ENCODE results near the gene HECW1. TPM values are rescaled to one million over a fixed set of nuclear protein-coding genes. Genes with fewer than 3 reads are reported as not detected.

HECW1 gene
- total RNA-seq, 3 donors from 2014 or later = 0.48 to 1.9 (median 0.66) TPM

GRCh38 chr7:43085017-43085416, 27.4 kb upstream of the HECW1 start:
- Histone ChIP-seq H3K9me3 (peaks cover 0 to 5% of the 10 kb centered on the region in 2 donors), H3K4me1 (no peaks in the 10 kb centered on the region), H3K27ac (no peak overlapping the region), H3K36me3 (no peaks in the 10 kb centered on the region), H3K27me3 (no peaks in the 10 kb centered on the region), H3K4me3 (no peak overlapping the region)
- intact Hi-C loops (cut with DNase I; ENCODE audit: low total_unique reads) = no loop called here
- TF ChIP-seq CTCF (IDR thresholded peaks at IDR 0.05) (no peak), POLR2AphosphoS5 (IDR thresholded peaks at IDR 0.05) (no peak), POLR2A (IDR thresholded peaks at IDR 0.05) (no peak)
- no peak for DNase-seq (ENCODE audit: low spot score in 2 of 2)

GRCh38 chr7:43085992-43086391, 26.5 kb upstream of the HECW1 start:
- intact Hi-C loops (cut with DNase I; ENCODE audit: low total_unique reads) = no loop called here
- H3K9me3 ChIP-seq = peaks cover 0 to 5% of the 10 kb centered on the region in 2 donors
- H3K36me3 ChIP-seq = no peaks in the 10 kb centered on the region
- no peak for DNase-seq (ENCODE audit: low spot score in 2 of 2)
- TF ChIP-seq POLR2AphosphoS5 (IDR thresholded peaks at IDR 0.05) = no peak
- no peak overlapping the region for H3K4me3 ChIP-seq
- H3K27ac ChIP-seq = no peak overlapping the region
- no peaks in the 10 kb centered on the region for H3K4me1 ChIP-seq
- no peaks in the 10 kb centered on the region for H3K27me3 ChIP-seq

- TF ChIP-seq POLR2AphosphoS5 (IDR thresholded peaks at IDR 0.05) (no peak), CTCF (IDR thresholded peaks at IDR 0.05) (no peak), POLR2A (IDR thresholded peaks at IDR 0.05) (no peak)
- no peaks in the 10 kb centered on the region for H3K36me3 ChIP-seq
- intact Hi-C loops (cut with DNase I; ENCODE audit: low total_unique reads) = no loop called here
These were observed 19.6 kb upstream of the HECW1 start for GRCh38 chr7:43092819-43093218.

GRCh38 chr7:43096875-43097274, 15.6 kb upstream of the HECW1 start:
- TF ChIP-seq POLR2A (IDR thresholded peaks at IDR 0.05) (no peak), POLR2AphosphoS5 (IDR thresholded peaks at IDR 0.05) (no peak), CTCF (IDR thresholded peaks at IDR 0.05) (no peak)
- H3K27ac ChIP-seq = no peak overlapping the region
- H3K9me3 ChIP-seq = peaks cover 0 to 7% of the 10 kb centered on the region in 2 donors
- H3K36me3 ChIP-seq = no peaks in the 10 kb centered on the region
- H3K27me3 ChIP-seq = no peaks in the 10 kb centered on the region
- H3K4me1 ChIP-seq = no peaks in the 10 kb centered on the region
- no peak for DNase-seq (ENCODE audit: low spot score in 2 of 2)
- no peak overlapping the region for H3K4me3 ChIP-seq
- intact Hi-C loops (cut with DNase I; ENCODE audit: low total_unique reads) = no loop called here

More at GRCh38 chr7:43092819-43093218, 19.6 kb upstream of the HECW1 start:
- no peak for DNase-seq (ENCODE audit: low spot score in 2 of 2)
- H3K27me3 ChIP-seq = no peaks in the 10 kb centered on the region
- no peak overlapping the region for H3K27ac ChIP-seq
- no peaks in the 10 kb centered on the region for H3K4me1 ChIP-seq
- no peak overlapping the region for H3K4me3 ChIP-seq
- H3K9me3 ChIP-seq = peaks cover 0 to 12% of the 10 kb centered on the region in 2 donors

GRCh38 chr7:43099750-43100149, 12.7 kb upstream of the HECW1 start:
- Histone ChIP-seq H3K4me1 (no peaks in the 10 kb centered on the region), H3K9me3 (peaks cover 0 to 7% of the 10 kb centered on the region in 2 donors), H3K27ac (no peak overlapping the region), H3K4me3 (no peak overlapping the region), H3K36me3 (no peaks in the 10 kb centered on the region), H3K27me3 (no peaks in the 10 kb centered on the region)
- intact Hi-C loops (cut with DNase I; ENCODE audit: low total_unique reads) = no loop called here
- no peak for DNase-seq (ENCODE audit: low spot score in 2 of 2)
- no peak for TF ChIP-seq POLR2A (IDR thresholded peaks at IDR 0.05)
- TF ChIP-seq POLR2AphosphoS5 (IDR thresholded peaks at IDR 0.05) = no peak
- no peak for TF ChIP-seq CTCF (IDR thresholded peaks at IDR 0.05)

Data from breast epithelium (tissue), 4 donors.